Thyroid gland (tissue), 4 donors: Measurements from ENCODE around the gene DCP2. TPM values are rescaled to one million over a fixed set of nuclear protein-coding genes. Genes with fewer than 3 reads are reported as not detected.

Source experiments
- DNase-seq, 2 donors: peaks; one replicate each; pipeline ENCODE4 v3.0.0-alpha.2; 2019
- H3K27ac ChIP-seq, 3 donors: fragments of 200-600 bp; sonication (generic); 1 replicate in 2 of 3; 2 replicates in 1 of 3; pipeline ENCODE4 v1.5.1; 2016 to 2019; ENCODE audit warnings: mild to moderate bottlenecking in 1 of 3, moderate library complexity in 1 of 3
- H3K27me3 ChIP-seq: fragments of 200-600 bp; sonication (generic); one replicate; pipeline ENCODE4 v1.5.1; 2019
- H3K36me3 ChIP-seq, 2 donors: fragments of 200-600 bp; sonication (generic); one replicate each; pipeline ENCODE4 v1.5.1; 2016 to 2019
- H3K4me1 ChIP-seq, 2 donors: fragments of 200-600 bp; sonication (generic); one replicate each; pipeline ENCODE4 v1.5.1; 2017 to 2019
- H3K4me3 ChIP-seq, 3 donors: fragments of 200-600 bp; sonication (generic); replicated peaks in 1 of 3; 1 replicate in 2 of 3; 2 replicates in 1 of 3; pipeline ENCODE4 v1.5.1; 2016; ENCODE audit warnings: mild to moderate bottlenecking in 1 of 3
- H3K9me3 ChIP-seq: fragments of 200-600 bp; sonication (generic); one replicate; pipeline ENCODE4 v1.5.1; 2017
- CTCF ChIP-seq, 6 experiments: fragments of 200-600 bp in 3 of 6; fragments of 450-650 bp in 3 of 6; sonication (generic) in 3 of 6; IDR thresholded peaks; one replicate each; pipeline ENCODE4 v1.5.1; 2016 to 2019; ENCODE audit warnings: antibody characterized with exemption in 6 of 6, mild to moderate bottlenecking in 2 of 6, inconsistent platforms in 1 of 6, moderate library complexity in 1 of 6
- POLR2A ChIP-seq, 2 donors: fragments of 450-650 bp; IDR thresholded peaks; one replicate each; pipeline ENCODE4 v1.6.1; 2017; ENCODE audit warnings: antibody characterized with exemption in 2 of 2, mild to moderate bottlenecking in 2 of 2, moderate library complexity in 1 of 2
- WGBS, 2 donors: methylation state at CpG; one replicate each; pipeline ENCODE4 v1.1.5; 2017; 5-methylcytosine and 5-hydroxymethylcytosine counted together
- intact Hi-C: fragments of 100-400 bp; cut with DNase I; formaldehyde crosslinking; loops from one replicate; pipeline ENCODE4 v1.15.1; 2023
- total RNA-seq, 4 donors: library from RNA; depleted of rRNA; stranded (reverse); fragments of >200 nt; gene quantifications; one replicate each; pipeline ENCODE4 v1.2.3, GENCODE V29; 2016

The DCP2 gene
- total RNA-seq, 4 donors from 2014 or later: 26.2 to 34.5 (median 27.5) TPM

GRCh38 chr5:112948458-112948857, 28.1 kb upstream of the DCP2 start:
- Histone ChIP-seq H3K27ac (no peak overlapping the region), H3K36me3 (no peaks in the 10 kb centered on the region), H3K4me3 (no peak overlapping the region), H3K9me3 (no peaks in the 10 kb centered on the region), H3K27me3 (no peaks in the 10 kb centered on the region), H3K4me1 (no peaks in the 10 kb centered on the region)
- intact Hi-C loops: no loop called here
- TF ChIP-seq CTCF (IDR thresholded peaks at IDR 0.05) (no peak), POLR2A (IDR thresholded peaks at IDR 0.05) (no peak)
- DNase-seq: no peak
- 94 to 96% methylated on average over 1 of the region's 1 CpG for WGBS, 2 donors

- Histone ChIP-seq H3K4me1 (no peaks in the 10 kb centered on the region), H3K4me3 (no peak overlapping the region), H3K27me3 (no peaks in the 10 kb centered on the region), H3K9me3 (no peaks in the 10 kb centered on the region), H3K36me3 (no peaks in the 10 kb centered on the region), H3K27ac (no peak overlapping the region)
- DNase-seq: no peak
- intact Hi-C loops: no loop called here
- 93 to 96% methylated on average over 12 of the region's 12 CpGs for WGBS, 2 donors
- no peak for TF ChIP-seq CTCF (IDR thresholded peaks at IDR 0.05)
- TF ChIP-seq POLR2A (IDR thresholded peaks at IDR 0.05): no peak
Measured at GRCh38 chr5:112951124-112951702, 25.4 kb upstream of the DCP2 start.

- TF ChIP-seq CTCF (IDR thresholded peaks at IDR 0.05) (no peak), POLR2A (IDR thresholded peaks at IDR 0.05) (no peak)
- Histone ChIP-seq H3K9me3 (no peaks in the 10 kb centered on the region), H3K4me3 (no peak overlapping the region), H3K27me3 (no peaks in the 10 kb centered on the region), H3K27ac (no peak overlapping the region), H3K4me1 (peaks cover 14 to 25% of the 10 kb centered on the region in 2 donors), H3K36me3 (no peaks in the 10 kb centered on the region)
- DNase-seq: no peak
- intact Hi-C loops: no loop called here
- 82 to 88% methylated on average over 3 of the region's 3 CpGs for WGBS, 2 donors
Measured at GRCh38 chr5:112956606-112957005, 20.0 kb upstream of the DCP2 start.

GRCh38 chr5:112957036-112957808, 19.4 kb upstream of the DCP2 start:
- WGBS, 2 donors: 64 to 76% methylated on average over 2 of the region's 2 CpGs
- intact Hi-C loops: no loop called here
- Histone ChIP-seq H3K27me3 (no peaks in the 10 kb centered on the region), H3K9me3 (no peaks in the 10 kb centered on the region), H3K36me3 (no peaks in the 10 kb centered on the region), H3K4me3 (no peak overlapping the region), H3K27ac (no peak overlapping the region), H3K4me1 (peaks cover 14 to 25% of the 10 kb centered on the region in 2 donors)
- no peak for TF ChIP-seq CTCF (IDR thresholded peaks at IDR 0.05)
- no peak for TF ChIP-seq POLR2A (IDR thresholded peaks at IDR 0.05)
- DNase-seq: no peak
